GM18498 (cell line): ENCODE measurements around the gene UBA5.
"Not testable (repeated sequence)": the region's sequence is repeated elsewhere in the genome, so short reads cannot be mapped to it uniquely, and the experiment has no call there.

Experiments used
- ATAC-seq: cut with Tn5 transposase; IDR thresholded peaks from one replicate; pipeline ENCODE4 v1.9.1; 2021; ENCODE audit warnings: mild to moderate bottlenecking, moderate library complexity; ENCODE audit not compliant: unreplicated experiment

UBA5 gene

DNA sequence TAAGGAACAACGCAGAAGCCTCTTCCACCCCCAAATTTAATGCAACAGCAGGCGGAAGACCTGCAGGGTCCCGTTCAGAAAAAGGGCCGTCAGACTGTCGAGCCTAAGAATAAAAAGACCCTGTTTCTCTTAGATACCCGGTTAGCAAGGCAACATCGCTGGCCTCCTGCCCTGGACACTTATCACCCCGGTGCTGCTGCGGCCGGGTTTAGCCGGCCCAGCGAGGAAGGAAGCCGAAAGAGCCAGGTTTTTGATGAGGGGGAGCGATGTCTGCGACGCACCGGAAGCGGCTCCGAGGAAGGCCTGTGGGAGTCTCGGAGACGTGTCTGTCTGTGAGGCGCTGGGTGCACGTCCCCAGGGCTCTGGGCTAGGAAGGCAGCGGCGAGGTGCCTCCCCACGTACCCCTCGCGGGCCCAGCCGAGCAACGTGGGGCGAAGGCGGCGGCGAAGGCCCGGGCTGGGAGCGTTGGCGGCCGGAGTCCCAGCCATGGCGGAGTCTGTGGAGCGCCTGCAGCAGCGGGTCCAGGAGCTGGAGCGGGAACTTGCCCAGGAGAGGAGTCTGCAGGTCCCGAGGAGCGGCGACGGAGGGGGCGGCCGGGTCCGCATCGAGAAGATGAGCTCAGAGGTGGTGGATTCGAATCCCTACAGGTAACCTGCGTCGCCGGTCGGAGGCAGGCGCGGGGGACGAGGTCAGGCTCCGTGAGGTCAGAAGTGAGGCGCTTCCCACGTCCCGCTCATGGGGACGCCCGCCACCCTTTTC, at the start of gene UBA5:
Gene UBA5, plus strand, starts transcription at position 278 of the 759 bp plus-strand sequence. Its CDS starts 209 bp downstream, at position 487.
- peak; percentile 80 for ATAC-seq

DNA sequence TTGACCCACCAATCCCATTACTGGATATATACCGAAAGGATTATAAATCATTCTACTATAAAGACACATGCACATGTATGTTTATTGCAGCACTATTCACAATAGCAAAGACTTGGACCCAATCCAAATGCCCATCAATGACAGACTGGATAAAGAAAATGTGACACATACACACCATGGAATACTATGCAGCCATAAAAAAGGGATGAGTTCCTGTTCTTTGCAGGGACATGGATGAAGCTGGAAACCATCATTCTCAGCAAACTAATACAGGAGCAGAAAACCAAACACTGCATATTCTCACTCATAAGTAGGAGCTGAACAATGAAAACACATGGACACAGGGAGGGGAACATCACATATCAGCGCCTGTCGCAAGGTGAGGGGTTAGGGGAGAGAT, 44.8 kb upstream of the UBA5 start:
- not testable (repeated sequence) for ATAC-seq

DNA sequence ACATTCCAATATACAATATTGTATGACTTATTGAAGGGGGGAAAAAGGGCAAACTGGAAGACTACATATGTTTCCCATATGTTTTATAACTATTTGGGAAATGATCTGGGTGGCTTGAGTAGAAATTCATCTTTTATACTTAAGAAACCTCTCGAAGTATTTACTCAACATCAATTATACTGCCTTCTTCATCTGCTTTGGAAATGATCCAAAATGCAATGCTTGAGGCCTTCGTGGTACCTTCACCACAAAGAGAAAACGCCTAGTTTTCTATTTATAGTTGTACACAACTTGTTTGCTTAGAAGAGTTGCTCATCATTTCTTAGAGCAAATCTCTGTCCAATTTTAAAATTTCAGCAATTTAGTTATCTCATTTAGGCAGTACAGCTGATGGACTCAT, 44.2 kb upstream of the UBA5 start:
- no peak for ATAC-seq

DNA sequence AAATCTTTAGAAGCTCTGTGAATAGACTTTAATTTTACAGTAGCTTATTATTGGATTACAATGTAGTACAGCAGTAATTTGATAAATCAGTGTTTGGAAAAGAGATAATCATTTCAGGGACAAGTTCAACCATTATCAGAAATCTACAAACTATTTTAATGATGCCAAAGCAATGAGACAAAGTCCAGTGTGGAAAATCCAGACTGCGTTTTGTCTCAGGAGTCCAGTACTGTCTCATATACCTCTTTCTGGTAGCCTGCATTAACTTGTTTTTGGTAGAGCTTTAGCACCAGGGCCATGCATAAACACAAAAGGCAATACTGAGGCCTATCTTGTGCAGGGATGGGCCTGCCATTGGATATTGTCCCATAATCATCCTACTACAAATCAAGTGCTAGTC, 43.3 kb upstream of the UBA5 start:
- no peak for ATAC-seq

DNA sequence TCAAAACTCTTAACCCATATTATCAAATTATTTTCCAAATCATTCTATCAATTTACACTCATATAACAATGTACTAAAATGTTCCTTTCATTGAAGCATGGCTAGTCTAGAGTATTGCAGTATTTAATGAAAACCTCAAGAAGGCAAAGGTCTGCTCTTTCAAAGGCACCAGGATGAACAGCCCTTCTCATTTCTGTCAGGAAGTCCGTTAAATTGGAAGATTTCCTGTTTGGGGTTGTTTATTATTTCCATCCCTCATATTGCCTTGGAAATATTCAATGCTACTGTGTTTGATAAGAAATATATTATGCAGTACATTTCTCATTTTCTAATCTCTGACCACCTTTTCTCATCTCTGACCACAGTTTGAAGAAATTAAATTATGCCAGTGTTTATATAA, 38.0 kb upstream of the UBA5 start:
- ATAC-seq, result no peak

DNA sequence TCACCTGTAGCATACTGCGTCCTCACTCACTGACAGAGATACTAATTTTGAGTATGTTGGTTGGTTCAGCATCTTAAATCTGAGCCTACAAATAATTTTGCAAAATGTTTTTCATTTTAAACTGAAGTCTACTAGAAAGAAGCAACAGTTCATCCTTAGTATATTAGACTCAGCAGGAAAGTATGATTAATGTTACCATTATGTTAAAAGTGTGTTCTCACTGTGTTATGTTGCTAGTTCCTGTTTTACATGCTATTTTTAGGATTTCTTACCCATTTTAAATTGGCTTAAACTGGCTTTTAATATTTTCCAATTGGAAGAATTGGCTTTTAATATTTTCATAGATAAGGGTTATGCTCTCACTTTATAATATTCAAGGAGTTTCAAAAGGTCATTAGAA, 37.4 kb upstream of the UBA5 start:
- no peak for ATAC-seq

DNA sequence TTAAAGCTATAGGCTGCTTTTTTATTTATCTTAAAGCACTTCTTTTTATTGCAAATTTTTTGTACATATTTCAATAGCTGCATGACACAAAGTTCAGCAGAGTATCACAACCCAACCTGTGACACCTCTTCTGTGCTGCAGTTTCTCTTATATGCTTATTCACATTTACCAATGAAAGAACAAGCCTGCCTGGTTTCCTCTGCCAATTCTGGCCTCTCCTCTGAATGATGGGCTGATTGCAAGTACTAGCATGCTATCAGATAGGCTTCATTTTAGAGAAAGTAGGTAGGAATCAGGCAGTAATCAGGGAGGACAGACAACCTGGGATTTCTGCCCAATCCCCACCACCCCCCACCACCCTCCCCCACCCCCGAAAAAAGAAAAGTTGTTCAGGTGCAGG, 36.5 kb upstream of the UBA5 start:
- no peak for ATAC-seq

DNA sequence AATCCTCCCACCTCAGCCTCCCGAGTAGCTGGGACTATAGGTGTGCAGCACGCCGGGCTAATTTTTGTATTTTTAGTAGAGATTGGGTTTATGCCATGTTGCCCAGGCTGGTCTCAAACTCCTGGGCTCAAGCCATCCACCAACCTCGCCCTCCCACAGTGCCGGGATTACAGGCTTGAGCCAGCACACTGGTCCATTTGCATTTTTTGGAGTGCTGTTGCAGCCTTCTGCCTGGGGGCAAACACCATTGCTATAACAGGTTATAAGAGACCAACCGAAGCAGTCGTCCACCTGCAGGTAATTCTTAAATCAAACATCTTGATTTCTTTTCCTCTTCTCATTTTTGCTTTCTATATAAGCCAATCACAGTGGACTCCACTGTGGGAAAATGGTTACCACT, 35.3 kb upstream of the UBA5 start:
- no peak for ATAC-seq

DNA sequence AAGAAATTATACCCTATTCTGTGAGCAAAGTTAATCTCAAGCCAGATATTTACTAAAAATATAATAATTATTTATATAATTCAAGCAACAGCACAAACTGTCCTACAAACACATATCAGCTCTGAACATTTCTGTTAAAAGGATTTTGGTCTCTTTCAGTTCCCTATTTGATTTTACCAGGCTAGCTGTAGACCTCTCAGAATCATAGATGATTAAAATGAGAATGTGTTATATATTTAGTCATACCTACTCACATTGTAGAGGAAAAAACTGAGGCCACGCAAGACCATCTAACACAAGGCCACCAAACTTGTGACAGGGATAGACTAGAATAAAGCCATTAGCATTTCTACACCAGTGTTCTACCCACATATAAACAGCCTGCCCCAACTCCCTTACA, 34.5 kb upstream of the UBA5 start:
- peak; percentile 87 for ATAC-seq

DNA sequence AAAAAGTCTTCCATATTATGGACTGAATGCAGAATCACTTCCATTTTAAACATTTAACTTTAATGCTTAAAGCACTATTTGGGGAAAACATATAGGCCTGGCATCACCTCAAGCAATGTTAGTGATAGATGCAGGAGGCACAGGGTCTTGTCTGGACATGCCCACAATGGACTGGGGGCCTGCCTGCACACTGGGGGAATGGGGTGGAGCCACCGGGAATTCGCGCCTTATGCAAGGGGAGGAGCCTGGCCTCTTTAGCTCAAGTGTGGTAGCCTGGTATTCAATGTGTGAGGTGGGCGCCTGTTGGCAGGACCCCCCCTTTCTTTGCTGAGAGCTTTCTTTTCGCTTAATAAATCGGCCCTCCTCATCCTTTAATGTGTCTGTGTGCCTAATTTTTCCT, 33.2 kb upstream of the UBA5 start:
- no peak for ATAC-seq

DNA sequence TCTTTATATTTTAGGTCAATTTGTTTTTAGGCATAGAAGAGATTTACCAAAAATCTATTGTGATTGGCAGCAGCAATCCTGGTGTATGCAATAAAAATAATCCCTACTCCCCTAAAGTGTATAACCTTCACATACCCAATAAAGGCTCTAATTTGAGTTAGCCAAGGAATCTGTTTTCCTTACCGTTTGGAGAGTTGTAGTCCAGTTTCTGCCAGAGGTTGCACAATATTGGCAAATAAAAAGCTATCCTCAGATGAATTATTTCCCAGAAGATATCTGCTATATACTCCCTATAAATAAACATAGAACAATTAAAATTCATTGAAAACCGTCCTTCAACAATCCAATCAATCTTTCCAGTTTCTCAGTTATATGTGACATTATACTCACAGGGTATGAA, 32.0 kb upstream of the UBA5 start:
- no peak for ATAC-seq

DNA sequence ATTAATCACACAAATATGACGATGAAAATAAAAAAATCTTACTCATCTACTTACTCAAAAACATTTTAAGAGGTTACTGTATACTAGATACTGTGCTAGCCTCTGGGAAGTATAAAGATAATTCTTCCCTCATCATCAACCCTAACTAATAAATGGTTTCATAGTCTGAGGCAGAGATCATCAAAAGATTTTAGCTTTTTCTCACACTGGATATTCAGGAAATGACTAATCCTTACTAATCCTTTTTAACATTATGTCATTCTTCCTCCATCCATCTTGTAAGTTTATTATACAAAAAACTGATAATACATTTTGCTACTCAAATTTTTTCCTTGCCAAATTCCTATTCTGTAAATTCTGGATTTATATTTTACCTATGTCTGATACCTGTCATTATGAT, 30.2 kb upstream of the UBA5 start:
- ATAC-seq, result no peak

DNA sequence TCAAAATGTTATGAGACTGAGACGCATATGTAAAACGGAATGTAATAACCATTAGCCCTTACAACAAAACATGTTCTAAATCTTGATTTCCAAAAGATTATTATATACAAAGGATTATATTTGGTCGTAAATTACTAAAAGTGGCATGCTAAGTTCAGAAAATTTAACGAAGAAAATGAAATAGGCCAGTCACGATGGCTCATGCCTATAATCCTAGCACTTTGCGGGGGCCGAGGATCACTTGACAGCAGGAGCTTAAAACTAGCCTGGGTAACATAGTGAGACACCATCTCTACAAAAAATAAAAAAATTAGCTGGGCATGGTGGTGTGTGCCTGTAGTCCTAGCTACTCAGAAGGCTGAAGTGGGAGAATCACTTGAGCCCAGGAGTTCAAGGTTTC, 29.5 kb upstream of the UBA5 start:
- no peak for ATAC-seq

DNA sequence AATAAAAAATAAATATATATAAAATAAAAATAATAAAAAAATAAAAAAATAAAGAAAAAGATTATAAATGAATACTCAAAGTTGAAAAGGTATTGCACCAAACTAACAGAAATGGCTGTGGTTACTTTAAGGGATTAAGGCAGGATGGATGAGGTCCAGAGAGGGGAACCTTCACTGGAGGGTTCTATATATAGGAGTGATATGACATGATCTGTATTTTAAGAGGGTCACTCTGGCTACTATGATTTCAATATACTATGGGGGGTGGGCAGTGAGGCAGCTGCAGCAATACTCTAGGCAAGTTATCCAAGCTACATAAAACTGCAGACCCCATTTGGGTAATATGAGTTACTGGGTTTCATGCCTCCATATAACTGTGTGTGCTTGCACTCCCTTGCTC, 25.1 kb upstream of the UBA5 start:
- ATAC-seq, result no peak

DNA sequence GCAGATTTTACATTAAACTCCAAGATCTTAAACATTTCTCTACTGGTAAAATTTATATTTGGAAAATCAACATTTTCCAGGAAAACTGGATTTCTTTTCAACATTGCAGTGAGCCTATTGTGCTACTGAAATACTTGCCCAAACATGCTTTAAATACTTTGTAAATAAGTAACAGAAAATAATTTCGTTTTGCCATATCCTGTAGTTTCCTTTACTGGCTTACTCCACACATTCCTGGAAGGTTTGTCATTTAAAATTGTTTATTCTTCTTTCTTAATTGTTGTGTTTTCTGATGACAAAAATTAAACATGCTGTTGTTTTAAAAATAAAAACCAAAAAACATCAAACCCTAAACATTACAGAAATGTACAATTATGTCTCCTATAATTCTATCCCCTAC, 22.5 kb upstream of the UBA5 start:
- no peak for ATAC-seq

DNA sequence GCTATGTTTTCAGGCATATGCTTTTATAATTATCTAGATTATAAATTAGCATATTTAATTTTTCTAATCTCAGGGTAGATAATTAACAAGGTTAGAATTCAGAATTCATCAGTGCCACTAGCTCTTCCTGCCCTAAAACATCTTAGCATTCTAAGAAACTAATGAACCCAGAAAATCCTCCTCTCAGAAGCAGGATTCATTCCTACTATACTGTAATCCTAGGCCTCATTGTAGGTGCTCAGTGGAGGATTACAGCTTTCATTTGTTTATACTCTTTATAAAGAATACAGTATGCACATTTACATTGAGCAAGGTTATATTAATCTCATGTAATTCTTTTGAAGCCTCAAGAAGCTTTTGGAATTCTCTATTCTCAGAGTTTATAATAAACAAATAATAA, 21.4 kb upstream of the UBA5 start:
- ATAC-seq, result no peak

DNA sequence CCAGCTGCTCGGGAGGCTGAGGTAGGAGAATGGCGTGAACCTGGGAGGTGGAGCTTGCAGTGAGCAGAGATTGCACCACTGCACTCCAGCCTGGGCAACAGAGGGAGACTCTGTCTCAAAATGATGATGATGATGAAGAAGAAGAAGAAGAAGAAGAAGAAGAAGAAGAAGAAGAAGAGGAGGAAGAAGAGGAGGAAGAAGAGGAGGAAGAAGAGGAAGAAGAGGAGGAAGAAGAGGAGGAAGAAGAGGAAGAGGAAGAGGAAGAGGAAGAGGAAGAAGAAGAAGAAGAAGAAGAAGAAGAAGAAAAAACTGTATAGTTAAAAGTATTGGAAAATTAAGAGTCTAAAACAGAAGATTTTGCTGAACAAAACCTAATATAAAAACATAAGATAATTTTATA, 18.7 kb upstream of the UBA5 start:
- ATAC-seq, result not testable (repeated sequence)

DNA sequence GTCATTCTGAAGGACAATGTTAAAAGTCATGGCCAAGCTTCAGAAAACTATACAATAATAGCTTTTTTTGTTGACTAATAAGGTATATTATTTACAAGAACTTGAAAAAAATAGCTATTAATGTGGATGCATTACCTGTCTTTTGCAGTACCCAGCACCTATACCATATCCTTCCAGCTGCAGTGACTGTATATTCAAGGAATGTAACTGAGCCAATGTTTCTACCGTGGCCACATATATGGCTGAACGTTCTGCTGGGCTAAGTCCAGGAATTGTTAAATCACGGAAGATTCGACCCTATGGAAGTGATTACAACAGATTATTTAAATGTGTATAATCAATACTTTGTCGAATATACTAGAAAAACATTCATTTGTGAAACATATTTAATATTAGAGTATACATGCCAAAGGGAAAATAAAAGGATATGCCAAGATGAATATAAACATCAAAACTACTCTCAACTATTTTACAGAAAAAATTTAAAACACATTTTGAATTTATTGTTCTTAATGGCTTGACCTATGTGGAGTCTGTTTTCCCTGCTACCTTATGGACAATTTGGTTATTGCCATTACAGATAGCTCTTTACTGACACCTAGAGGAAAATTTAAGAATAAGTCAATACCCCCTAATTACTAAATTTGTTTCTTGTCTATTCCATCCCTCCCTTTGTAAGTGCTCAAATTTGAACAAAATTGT, 18.1 kb upstream of the UBA5 start:
- ATAC-seq, result no peak

DNA sequence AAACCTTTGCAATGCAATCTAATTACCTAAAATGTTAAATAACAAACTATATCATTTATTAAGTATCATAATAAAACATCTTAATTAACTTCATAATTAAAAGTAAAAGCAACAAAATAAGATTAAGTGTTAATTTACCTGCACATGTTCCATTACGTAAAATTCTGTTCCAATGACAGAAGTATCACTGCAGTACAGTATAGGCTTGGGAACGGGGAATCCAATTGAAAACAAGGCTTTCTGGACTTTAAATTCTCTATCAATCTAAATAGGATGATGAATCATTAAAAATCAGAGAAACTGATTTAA, 17.6 kb upstream of the UBA5 start:
- no peak for ATAC-seq

DNA sequence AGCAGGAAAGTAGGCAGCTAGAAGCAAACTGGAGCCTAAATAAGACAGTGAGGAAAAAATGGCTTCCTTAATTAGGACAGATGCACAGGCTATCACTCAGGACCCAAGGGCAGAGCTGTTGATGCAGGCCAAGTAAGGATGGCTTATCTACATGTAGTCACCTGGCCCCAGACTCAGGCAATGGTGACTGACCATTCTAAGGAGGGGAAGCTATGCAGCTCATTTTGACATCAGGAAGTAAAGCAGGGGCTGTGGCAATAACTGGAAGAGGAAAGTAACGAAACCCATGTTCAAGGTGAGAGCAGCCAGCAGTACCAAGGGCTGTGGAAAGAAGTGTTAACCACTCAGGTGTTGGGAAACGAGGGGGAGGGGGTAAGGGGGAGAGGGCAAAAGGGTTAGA, 16.8 kb upstream of the UBA5 start:
- ATAC-seq, result no peak

DNA sequence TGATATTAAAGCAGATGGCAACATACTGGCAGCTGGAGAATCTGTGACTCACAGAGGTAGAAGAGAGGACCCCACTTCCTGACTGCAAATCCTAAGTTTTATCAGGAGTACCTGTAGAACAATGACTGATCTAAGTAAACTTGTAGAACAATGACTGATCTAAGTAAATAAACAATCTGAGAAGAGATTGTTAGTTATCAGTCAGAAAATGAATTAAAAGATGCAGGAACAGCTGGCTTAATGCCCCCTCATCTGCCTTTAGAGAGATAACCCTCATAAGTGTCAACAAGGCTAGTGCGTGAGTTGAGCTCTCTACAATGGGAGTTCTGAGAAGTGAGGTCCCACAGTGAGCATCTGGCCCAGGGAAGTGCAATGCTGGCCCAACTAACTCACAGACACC, 15.1 kb upstream of the UBA5 start:
- no peak for ATAC-seq

DNA sequence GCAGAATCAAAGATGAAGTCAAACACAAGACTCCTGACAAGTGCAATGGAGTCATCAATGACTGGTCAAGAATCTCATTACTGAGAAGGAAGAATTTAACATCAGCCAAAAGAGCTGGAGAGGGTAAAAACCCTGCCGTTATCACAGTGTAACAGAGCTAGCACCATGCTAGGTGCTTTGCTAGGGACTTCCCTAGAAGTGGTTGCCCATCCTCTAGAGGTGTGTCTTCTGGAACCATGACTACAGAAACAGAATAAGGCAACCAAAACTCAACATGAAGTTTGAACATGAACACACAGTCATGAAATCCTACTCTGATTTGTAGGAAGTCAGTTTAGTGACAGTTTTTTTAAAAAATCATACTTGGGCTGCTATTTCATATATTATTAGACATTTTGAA, 10.0 kb upstream of the UBA5 start:
- no peak for ATAC-seq
